Retinal pigment epithelial cell (primary cell): ENCODE data around the gene KRTAP19-1.

Source experiments
- DNase-seq: peaks from one replicate; pipeline ENCODE4 v3.0.0-alpha.2; 2010; ENCODE audit warnings: low read depth
- H3K4me3 ChIP-seq: 2 replicates; pipeline ENCODE4 v1.5.1; 2011; ENCODE audit warnings: mild to moderate bottlenecking, low read length, control low read depth, moderate library complexity
- CTCF ChIP-seq: conservative IDR thresholded peaks from 2 replicates; pipeline ENCODE4 v1.5.1; 2011; ENCODE audit warnings: low read depth, low read length, control low read depth, inconsistent platforms

The KRTAP19-1 gene

GRCh38 chr21:30448514-30448913 is 31.7 kb downstream of the KRTAP19-1 start:
- no peak for DNase-seq
- H3K4me3 ChIP-seq: no peak overlapping the region
- no peak for TF ChIP-seq CTCF

- no peak for DNase-seq
- H3K4me3 ChIP-seq: no peak overlapping the region
- no peak for TF ChIP-seq CTCF
These were observed 33.1 kb downstream of the KRTAP19-1 start for GRCh38 chr21:30447056-30447455.

DNA sequence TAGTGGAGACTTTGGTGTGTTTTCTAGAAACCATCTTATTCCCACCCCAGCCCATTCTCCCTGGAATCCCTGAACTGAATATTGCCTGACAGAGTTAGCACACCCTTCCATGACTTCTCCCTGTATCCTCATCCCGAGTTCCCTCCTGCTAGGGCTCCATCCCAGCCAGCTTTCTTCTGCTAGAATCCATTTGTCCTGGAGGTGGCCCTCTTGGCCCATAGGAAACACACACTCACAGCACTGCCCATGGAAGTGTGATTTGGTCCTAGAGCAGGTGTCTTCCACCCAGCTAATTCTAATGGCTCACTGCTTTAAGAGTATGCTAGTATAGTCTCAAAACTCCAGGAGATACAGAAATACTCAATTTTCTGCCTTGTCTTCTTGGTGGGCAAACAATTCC is 36.0 kb downstream of the KRTAP19-1 start:
- no peak overlapping the region for H3K4me3 ChIP-seq
- TF ChIP-seq CTCF: no peak
- no peak for DNase-seq

DNA sequence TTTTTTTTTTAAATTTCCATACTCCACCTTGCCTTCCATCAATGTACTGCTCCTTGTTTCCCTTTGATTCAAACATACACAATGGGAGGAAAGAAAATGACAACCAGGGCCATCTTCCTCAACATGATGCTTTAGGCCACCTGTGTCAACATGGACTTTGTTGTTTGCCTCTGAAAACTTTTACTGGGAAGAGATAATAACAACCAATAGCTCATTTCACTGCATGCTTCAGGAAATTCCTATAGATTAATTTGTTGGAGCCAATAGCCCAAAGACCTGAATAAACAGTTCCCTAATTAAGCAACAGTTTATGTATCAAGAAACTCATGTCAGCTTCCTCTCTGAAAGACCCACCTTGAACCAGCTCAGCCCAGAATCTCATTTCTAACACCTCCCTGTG is 36.9 kb downstream of the KRTAP19-1 start:
- H3K4me3 ChIP-seq: no peak overlapping the region
- TF ChIP-seq CTCF: no peak
- DNase-seq: no peak

GRCh38 chr21:30439975-30440374 is 40.2 kb downstream of the KRTAP19-1 start, which contains the start of gene KRTAP15-1:
TSS of gene KRTAP15-1 (plus strand) at chr21:30440275. CDS start at chr21:30440328, 53 bp downstream.
- TF ChIP-seq CTCF: no peak
- DNase-seq: no peak
- H3K4me3 ChIP-seq: no peak within 1 kb of the TSS

- DNase-seq: no peak
- no peak for TF ChIP-seq CTCF
- H3K4me3 ChIP-seq: no peak overlapping the region
These were observed 43.1 kb downstream of the KRTAP19-1 start for GRCh38 chr21:30437010-30437565.

DNA sequence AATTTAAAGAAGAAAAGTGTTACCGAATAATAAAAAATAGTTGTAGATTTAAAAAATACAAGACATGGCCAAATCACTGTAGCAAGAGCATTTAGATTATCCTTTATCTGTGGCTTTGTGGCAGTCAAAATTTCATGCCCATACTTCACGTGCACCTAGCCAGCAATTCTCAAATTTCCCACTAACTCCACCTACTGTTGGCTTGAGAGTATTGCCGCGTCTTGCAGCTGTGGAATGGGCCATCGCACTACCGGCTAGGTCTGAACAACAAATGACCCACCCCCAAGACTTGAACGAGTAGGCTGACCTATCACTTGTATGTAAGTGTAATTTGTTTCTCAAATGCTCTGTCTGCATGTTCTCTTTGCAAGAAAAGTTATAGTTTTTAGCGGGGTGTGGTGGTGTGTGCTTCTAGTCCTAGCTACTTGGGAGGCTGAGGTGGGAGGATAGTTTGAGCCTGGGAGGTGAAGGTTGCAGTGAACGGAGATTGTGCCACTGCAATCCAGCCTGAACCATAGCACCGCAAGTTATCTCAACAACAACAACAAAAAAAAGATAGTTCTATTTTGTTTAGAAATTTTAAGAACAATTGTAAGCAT is 46.0 kb downstream of the KRTAP19-1 start:
- no peak for DNase-seq

More for the DNA sequence above, 46.0 kb downstream of the KRTAP19-1 start:
- TF ChIP-seq CTCF: peak; percentile 43
- H3K4me3 ChIP-seq: no peak overlapping the region
